ENCODE measurements around the gene C6orf58. TPM values are rescaled to one million over a fixed set of nuclear protein-coding genes. Genes with fewer than 3 reads are reported as not detected.

Gene C6orf58
- total RNA-seq: not detected

GRCh38 chr6:127576874-127577273 lies at the start of gene C6orf58:
Gene C6orf58, plus strand, starts transcription at chr6:127577174. Its CDS starts 12 bp downstream, at chr6:127577186.
- CTCF ChIA-PET: no interaction called here
- intact Hi-C loops (cut with micrococcal nuclease): no loop called here
- Mint-ChIP-seq H3K27ac (no peak within 1 kb of the TSS), H3K36me3 (ENCODE audit: low read depth) (no peaks in the 10 kb centered on the region), H3K4me3 (no peak within 1 kb of the TSS), H3K4me1 (ENCODE audit: low read depth) (peaks cover 6% of the 10 kb centered on the region), H3K27me3 (ENCODE audit: low read depth) (peaks cover 6% of the 10 kb centered on the region), H3K9me3 (no peaks in the 10 kb centered on the region)
- no peak for DNase-seq

GRCh38 chr6:127533011-127533410 lies 44.0 kb upstream of the C6orf58 start:
- Mint-ChIP-seq H3K4me1 (ENCODE audit: low read depth) (no peaks in the 10 kb centered on the region), H3K36me3 (ENCODE audit: low read depth) (no peaks in the 10 kb centered on the region), H3K27me3 (ENCODE audit: low read depth) (peaks cover 17% of the 10 kb centered on the region), H3K9me3 (no peaks in the 10 kb centered on the region), H3K27ac (no peak overlapping the region), H3K4me3 (no peak overlapping the region)
- intact Hi-C loops (cut with micrococcal nuclease): no loop called here
- DNase-seq: no peak
- CTCF ChIA-PET: interaction anchor here (0.7 kb wide), 1 partner anchor 230 kb away, joined by 3 read pairs; no protein-coding TSS in a partner anchor

- CTCF ChIA-PET: no interaction called here
- no peak for DNase-seq
- Mint-ChIP-seq H3K4me3 (no peak overlapping the region), H3K27ac (no peak overlapping the region), H3K36me3 (ENCODE audit: low read depth) (no peaks in the 10 kb centered on the region), H3K27me3 (ENCODE audit: low read depth) (peaks cover 21% of the 10 kb centered on the region), H3K4me1 (ENCODE audit: low read depth) (no peaks in the 10 kb centered on the region), H3K9me3 (no peaks in the 10 kb centered on the region)
- intact Hi-C loops (cut with micrococcal nuclease): no loop called here
Measured at GRCh38 chr6:127533736-127534135, 43.2 kb upstream of the C6orf58 start.

- H3K9me3 Mint-ChIP-seq: no peaks in the 10 kb centered on the region
- no peak for DNase-seq
- no peak overlapping the region for H3K27ac Mint-ChIP-seq
- H3K4me3 Mint-ChIP-seq: no peak overlapping the region
- H3K27me3 Mint-ChIP-seq (ENCODE audit: low read depth): peaks cover 13% of the 10 kb centered on the region
- no peaks in the 10 kb centered on the region for H3K4me1 Mint-ChIP-seq (ENCODE audit: low read depth)
- intact Hi-C loops (cut with micrococcal nuclease): loop anchor here (1.0 to 5.0 kb wide), 5 partner anchors 23 to 352 kb away; partner anchors contain the start of gene ECHDC1
- H3K36me3 Mint-ChIP-seq (ENCODE audit: low read depth): no peaks in the 10 kb centered on the region
- CTCF ChIA-PET: interaction anchor here (0.5 to 6.0 kb wide), 20 partner anchors 8 to 352 kb away, joined by 3 to 83 read pairs (median 4); partner anchors contain the start of genes ECHDC1, KIAA0408 and MTCL3
Measured at GRCh38 chr6:127538750-127539264, 38.2 kb upstream of the C6orf58 start.

GRCh38 chr6:127539272-127539671 lies 37.7 kb upstream of the C6orf58 start:
- no peak overlapping the region for H3K27ac Mint-ChIP-seq
- intact Hi-C loops (cut with micrococcal nuclease): loop anchor here (1.0 to 5.0 kb wide), 5 partner anchors 23 to 352 kb away; partner anchors contain the start of gene ECHDC1
- CTCF ChIA-PET: interaction anchor here (0.5 to 6.0 kb wide), 20 partner anchors 8 to 352 kb away, joined by 3 to 83 read pairs (median 4); partner anchors contain the start of genes ECHDC1, KIAA0408 and MTCL3
- H3K4me1 Mint-ChIP-seq (ENCODE audit: low read depth): no peaks in the 10 kb centered on the region
- DNase-seq: no peak
- H3K36me3 Mint-ChIP-seq (ENCODE audit: low read depth): no peaks in the 10 kb centered on the region
- H3K27me3 Mint-ChIP-seq (ENCODE audit: low read depth): peaks cover 13% of the 10 kb centered on the region
- no peaks in the 10 kb centered on the region for H3K9me3 Mint-ChIP-seq
- H3K4me3 Mint-ChIP-seq: no peak overlapping the region

- H3K4me3 Mint-ChIP-seq: no peak overlapping the region
- H3K27me3 Mint-ChIP-seq (ENCODE audit: low read depth): peaks cover 10% of the 10 kb centered on the region
- no peak overlapping the region for H3K27ac Mint-ChIP-seq
- no peaks in the 10 kb centered on the region for H3K9me3 Mint-ChIP-seq
- CTCF ChIA-PET: interaction anchor here (0.7 to 2.1 kb wide), 5 partner anchors 9 to 257 kb away, joined by 3 to 5 read pairs (median 3); no protein-coding TSS in a partner anchor
- no peaks in the 10 kb centered on the region for H3K36me3 Mint-ChIP-seq (ENCODE audit: low read depth)
- DNase-seq: peak; percentile 49
- intact Hi-C loops (cut with micrococcal nuclease): loop anchor here (10.0 kb wide), 1 partner anchor 742 kb away; no protein-coding TSS in a partner anchor
- peaks cover 2% of the 10 kb centered on the region for H3K4me1 Mint-ChIP-seq (ENCODE audit: low read depth)
Measured at GRCh38 chr6:127547215-127547614, 29.8 kb upstream of the C6orf58 start.

- CTCF ChIA-PET: interaction anchor here (0.7 to 1.6 kb wide), 8 partner anchors 8 to 285 kb away, joined by 3 to 7 read pairs (median 3); no protein-coding TSS in a partner anchor
- Mint-ChIP-seq H3K36me3 (ENCODE audit: low read depth) (no peaks in the 10 kb centered on the region), H3K4me1 (ENCODE audit: low read depth) (peaks cover 2% of the 10 kb centered on the region), H3K27ac (no peak overlapping the region), H3K27me3 (ENCODE audit: low read depth) (peaks cover 10% of the 10 kb centered on the region), H3K9me3 (no peaks in the 10 kb centered on the region), H3K4me3 (no peak overlapping the region)
- DNase-seq: no peak
- intact Hi-C loops (cut with micrococcal nuclease): loop anchor here (10.0 kb wide), 1 partner anchor 743 kb away; no protein-coding TSS in a partner anchor
Measured at GRCh38 chr6:127547904-127548649, 28.9 kb upstream of the C6orf58 start.

GRCh38 chr6:127550403-127550802 lies 26.6 kb upstream of the C6orf58 start:
- peaks cover 10% of the 10 kb centered on the region for H3K27me3 Mint-ChIP-seq (ENCODE audit: low read depth)
- intact Hi-C loops (cut with micrococcal nuclease): loop anchor here (5.0 to 10.0 kb wide), 3 partner anchors 307 to 1182 kb away; partner anchors contain the start of gene PTPRK
- H3K4me3 Mint-ChIP-seq: no peak overlapping the region
- CTCF ChIA-PET: no interaction called here
- DNase-seq: no peak
- H3K36me3 Mint-ChIP-seq (ENCODE audit: low read depth): no peaks in the 10 kb centered on the region
- no peaks in the 10 kb centered on the region for H3K9me3 Mint-ChIP-seq
- H3K27ac Mint-ChIP-seq: no peak overlapping the region
- H3K4me1 Mint-ChIP-seq (ENCODE audit: low read depth): peaks cover 2% of the 10 kb centered on the region

GRCh38 chr6:127554435-127555006 lies 22.5 kb upstream of the C6orf58 start:
- intact Hi-C loops (cut with micrococcal nuclease): loop anchor here (1.0 to 10.0 kb wide), 6 partner anchors 88 to 1698 kb away; partner anchors contain the start of gene PTPRK
- CTCF ChIA-PET: interaction anchor here (1.2 kb wide), 1 partner anchor 11 kb away, joined by 3 read pairs; no protein-coding TSS in a partner anchor
- H3K36me3 Mint-ChIP-seq (ENCODE audit: low read depth): no peaks in the 10 kb centered on the region
- peaks cover 14% of the 10 kb centered on the region for H3K27me3 Mint-ChIP-seq (ENCODE audit: low read depth)
- no peak overlapping the region for H3K4me3 Mint-ChIP-seq
- peak; percentile 57 for DNase-seq
- no peaks in the 10 kb centered on the region for H3K9me3 Mint-ChIP-seq
- H3K27ac Mint-ChIP-seq: no peak overlapping the region
- H3K4me1 Mint-ChIP-seq (ENCODE audit: low read depth): no peaks in the 10 kb centered on the region

GRCh38 chr6:127561660-127562059 lies 15.3 kb upstream of the C6orf58 start:
- no peak overlapping the region for H3K4me3 Mint-ChIP-seq
- intact Hi-C loops (cut with micrococcal nuclease): no loop called here
- no peaks in the 10 kb centered on the region for H3K36me3 Mint-ChIP-seq (ENCODE audit: low read depth)
- H3K27me3 Mint-ChIP-seq (ENCODE audit: low read depth): peaks cover 12% of the 10 kb centered on the region
- H3K4me1 Mint-ChIP-seq (ENCODE audit: low read depth): no peaks in the 10 kb centered on the region
- no peaks in the 10 kb centered on the region for H3K9me3 Mint-ChIP-seq
- CTCF ChIA-PET: no interaction called here
- no peak overlapping the region for H3K27ac Mint-ChIP-seq
- no peak for DNase-seq

- no peak overlapping the region for H3K4me3 Mint-ChIP-seq
- peaks cover 9% of the 10 kb centered on the region for H3K27me3 Mint-ChIP-seq (ENCODE audit: low read depth)
- no peak overlapping the region for H3K27ac Mint-ChIP-seq
- no peak for DNase-seq
- intact Hi-C loops (cut with micrococcal nuclease): no loop called here
- no peaks in the 10 kb centered on the region for H3K36me3 Mint-ChIP-seq (ENCODE audit: low read depth)
- H3K4me1 Mint-ChIP-seq (ENCODE audit: low read depth): peaks cover 2% of the 10 kb centered on the region
- CTCF ChIA-PET: interaction anchor here (1.2 to 2.5 kb wide), 3 partner anchors 10 to 77 kb away, joined by 3 to 10 read pairs (median 7); no protein-coding TSS in a partner anchor
- no peaks in the 10 kb centered on the region for H3K9me3 Mint-ChIP-seq
Measured at GRCh38 chr6:127564761-127565160, 12.2 kb upstream of the C6orf58 start.

GRCh38 chr6:127566119-127566518 lies 10.9 kb upstream of the C6orf58 start:
- H3K4me3 Mint-ChIP-seq: no peak overlapping the region
- intact Hi-C loops (cut with micrococcal nuclease): no loop called here
- H3K27me3 Mint-ChIP-seq (ENCODE audit: low read depth): peaks cover 8% of the 10 kb centered on the region
- H3K9me3 Mint-ChIP-seq: no peaks in the 10 kb centered on the region
- no peak for DNase-seq
- CTCF ChIA-PET: interaction anchor here (0.6 to 2.5 kb wide), 2 partner anchors 40 to 50 kb away, joined by 3 to 10 read pairs; no protein-coding TSS in a partner anchor
- H3K36me3 Mint-ChIP-seq (ENCODE audit: low read depth): no peaks in the 10 kb centered on the region
- H3K4me1 Mint-ChIP-seq (ENCODE audit: low read depth): peaks cover 10% of the 10 kb centered on the region
- no peak overlapping the region for H3K27ac Mint-ChIP-seq
